NCI-H1105 (cell line): ENCODE data around the gene PLA2G4A.

Experiments used
- DNase-seq: peaks from one replicate; lab custom pipeline; 2025; lab: John Stamatoyannopoulos, UW

The PLA2G4A gene

DNA sequence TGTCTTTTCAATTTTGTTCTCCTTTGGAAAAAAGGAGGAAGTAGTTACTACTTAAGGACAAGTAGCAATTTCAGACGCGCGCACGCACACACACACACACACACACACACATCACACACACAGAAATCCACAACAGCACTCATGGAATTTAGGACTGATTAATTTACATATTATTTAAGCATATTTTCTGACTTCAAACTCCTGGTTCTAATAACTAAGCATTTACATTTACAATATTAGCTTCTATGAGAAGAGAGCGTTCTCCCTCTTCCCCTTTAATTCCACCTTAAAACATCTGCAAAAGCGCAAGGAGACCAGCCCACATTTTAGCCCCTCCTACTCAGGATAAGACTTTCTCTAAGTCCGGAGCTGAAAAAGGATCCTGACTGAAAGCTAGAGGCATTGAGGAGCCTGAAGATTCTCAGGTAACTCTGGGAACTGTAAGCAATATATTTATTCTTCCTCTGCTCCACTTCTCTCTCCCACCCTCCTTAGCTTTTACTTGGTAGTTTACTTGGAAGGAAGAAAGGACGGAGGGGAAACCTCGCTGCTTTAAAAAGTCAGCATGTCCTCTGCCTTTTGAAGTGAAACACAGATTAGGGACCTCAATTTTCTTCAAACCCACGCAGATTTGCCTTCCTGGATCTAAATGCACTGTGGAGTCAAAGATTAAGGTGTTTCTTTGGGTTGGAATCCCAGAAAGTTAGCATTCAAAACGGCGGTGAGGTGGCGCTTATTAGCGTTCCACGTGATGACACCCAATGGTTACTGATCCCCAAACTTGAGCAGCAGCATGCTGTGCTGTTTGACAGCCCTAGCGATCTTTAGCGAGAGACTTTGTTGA is at the start of gene PLA2G4A:
Gene PLA2G4A (plus strand): TSS at position 339 of the 844 bp plus-strand sequence. CDS start 25,406 bp downstream, outside the sequence.
- no peak for DNase-seq

GRCh38 chr1:186780076-186780475 is 48.7 kb upstream of the PLA2G4A start:
- DNase-seq: no peak

DNA sequence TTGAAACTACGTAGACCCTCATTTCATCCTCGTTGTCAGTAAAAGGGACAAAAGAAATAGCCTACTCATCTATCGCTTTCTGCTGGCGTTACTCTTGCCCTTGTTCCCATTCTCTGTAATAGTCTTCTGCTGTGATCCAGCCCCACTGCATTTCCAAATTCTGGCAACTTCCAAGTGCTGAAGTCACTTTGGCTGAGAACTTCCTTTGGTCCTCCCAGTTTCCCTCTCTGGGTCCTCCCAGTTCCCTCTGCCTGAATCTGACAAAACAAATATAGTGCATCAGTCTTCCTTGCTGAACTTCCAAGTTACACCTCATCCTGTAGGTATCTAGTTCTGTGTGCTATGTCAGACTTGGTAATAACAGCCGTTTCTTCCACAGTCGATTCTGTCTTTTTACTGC is 47.0 kb upstream of the PLA2G4A start:
- no peak for DNase-seq

GRCh38 chr1:186782791-186783190 is 46.0 kb upstream of the PLA2G4A start:
- DNase-seq: no peak

DNA sequence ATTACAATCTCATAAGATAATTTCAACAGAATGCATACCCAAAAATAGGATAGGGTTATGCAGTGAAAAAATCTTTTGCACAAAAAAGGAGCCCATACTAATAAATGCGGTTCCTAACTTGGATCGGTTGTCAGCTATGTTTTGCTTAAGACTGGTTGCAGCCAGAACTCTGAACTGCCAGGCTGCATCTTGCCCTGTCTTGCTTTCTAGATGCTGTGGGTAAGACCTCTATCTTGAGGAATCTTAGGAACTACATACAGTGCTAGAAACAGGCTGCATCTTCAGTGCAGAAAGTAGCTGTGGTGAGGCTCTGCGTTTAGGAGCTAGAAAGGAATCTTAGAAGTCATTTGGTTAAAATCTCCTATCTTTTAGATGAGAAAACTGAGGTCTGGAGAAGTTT is 45.6 kb upstream of the PLA2G4A start:
- no peak for DNase-seq

DNA sequence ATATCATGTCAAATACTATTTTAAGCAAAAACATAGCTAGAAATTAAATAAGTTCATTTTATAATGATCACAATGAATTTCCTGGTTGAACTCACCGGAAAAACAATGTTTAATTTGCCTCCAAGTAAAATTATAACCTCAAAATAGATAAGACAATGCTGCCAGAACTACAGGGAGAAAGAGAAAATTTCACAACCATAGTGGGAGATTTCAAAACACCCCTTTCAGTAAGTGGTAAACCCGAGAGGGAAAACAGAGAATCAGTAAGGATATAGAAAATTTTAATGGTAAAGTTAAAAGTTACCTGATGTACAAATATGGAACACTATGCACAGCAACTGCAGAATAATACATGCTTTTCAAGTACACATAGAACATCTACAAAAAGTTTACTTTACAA is 43.2 kb upstream of the PLA2G4A start:
- DNase-seq: no peak

GRCh38 chr1:186790101-186790500 is 38.6 kb upstream of the PLA2G4A start:
- no peak for DNase-seq

DNA sequence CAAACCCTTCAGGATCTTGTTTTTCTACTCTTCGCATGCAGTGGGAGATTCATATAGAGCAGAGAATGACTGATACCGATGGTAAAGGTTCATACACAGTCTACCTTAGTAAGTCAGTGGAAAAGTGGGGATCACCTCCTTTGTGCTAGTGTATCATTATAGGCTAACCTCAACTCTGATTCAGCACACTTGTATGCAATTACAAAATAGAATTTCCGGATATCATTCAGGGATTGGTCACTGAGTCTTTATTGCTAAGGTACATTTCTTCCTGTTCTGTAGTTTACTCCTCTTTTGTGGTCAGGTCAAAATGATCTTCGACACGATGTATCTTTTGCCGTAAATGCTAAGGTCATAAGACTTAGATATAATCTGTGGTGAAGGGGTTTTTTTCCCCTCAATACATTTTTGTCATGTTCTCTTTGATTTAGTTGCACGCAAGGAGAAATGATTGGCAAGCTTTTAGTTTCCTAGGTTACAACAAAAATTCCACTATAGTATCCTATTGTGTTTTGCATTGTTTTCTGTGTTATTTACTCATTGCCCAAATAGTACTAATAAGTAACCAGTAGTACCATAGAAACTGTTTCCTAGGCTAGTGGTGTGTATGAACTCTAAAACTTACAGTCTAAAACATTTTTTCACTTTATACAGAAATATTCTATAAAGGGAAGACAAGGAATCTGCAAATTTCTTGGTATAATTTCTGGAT is 35.7 kb upstream of the PLA2G4A start:
- DNase-seq: no peak

- DNase-seq: no peak
Measured at GRCh38 chr1:186793582-186793927, 35.2 kb upstream of the PLA2G4A start.

GRCh38 chr1:186798960-186799688 is 29.6 kb upstream of the PLA2G4A start:
- no peak for DNase-seq

GRCh38 chr1:186799689-186800054 is 29.1 kb upstream of the PLA2G4A start:
- no peak for DNase-seq

DNA sequence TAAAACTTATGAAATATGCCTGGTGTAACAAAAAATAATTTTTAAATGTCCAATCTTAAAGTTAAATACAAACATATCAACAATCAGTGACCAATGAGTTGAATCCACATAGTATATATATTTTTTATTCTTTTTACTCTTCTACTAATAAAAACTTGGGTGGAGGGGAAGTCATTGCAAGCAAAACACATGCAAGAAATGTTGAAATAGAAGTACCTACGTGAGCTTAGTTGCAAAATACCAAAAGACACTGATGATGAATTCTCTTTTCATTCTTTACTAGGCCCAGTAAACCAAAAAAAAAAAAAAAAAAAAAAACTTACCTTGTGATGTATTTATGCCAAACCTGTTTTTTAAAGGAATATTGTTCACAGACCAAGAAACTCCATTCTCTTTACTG is 26.4 kb upstream of the PLA2G4A start:
- no peak for DNase-seq

GRCh38 chr1:186804679-186805078 is 24.1 kb upstream of the PLA2G4A start:
- DNase-seq: no peak

- DNase-seq: no peak
Measured at GRCh38 chr1:186806477-186806876, 22.3 kb upstream of the PLA2G4A start.

DNA sequence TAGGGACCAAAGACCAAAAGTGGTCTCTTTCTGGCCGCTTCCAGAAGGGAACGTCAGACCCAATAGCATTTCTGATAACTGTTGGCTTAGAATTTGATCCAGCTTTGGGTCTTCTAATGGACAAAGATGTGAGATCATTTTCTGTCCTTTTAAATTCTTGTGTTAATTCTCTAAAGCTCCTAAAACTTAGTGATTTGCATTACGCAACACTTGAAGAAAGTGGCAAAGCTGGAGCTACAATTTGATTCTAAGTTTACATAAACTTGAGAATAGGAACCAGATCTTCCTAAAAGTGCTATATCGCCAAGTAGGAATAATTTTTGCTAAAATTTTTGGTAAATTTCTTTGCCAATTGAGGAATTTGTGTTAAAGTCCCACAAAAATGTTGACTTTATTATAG is 21.6 kb upstream of the PLA2G4A start:
- DNase-seq: no peak

- DNase-seq: no peak
Measured at GRCh38 chr1:186811892-186812291, 16.9 kb upstream of the PLA2G4A start.

DNA sequence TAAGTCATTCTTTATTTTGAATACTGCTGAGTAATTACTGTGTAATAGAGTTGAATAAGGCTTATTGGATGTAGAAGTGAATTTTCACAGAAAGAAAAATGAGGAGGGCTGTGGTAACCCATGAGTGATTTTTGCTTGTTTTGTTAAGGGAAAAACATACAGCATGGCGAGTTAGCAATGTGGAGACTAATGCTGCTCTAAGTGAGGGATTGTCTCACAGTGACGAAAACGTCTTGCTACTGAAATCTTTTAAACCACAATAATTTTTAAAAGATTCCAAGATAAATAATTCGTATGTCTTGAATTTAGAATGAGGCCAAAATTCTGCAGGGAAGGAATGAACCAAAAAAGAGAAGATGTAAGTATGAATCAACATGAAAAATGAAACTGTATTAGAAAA is 16.2 kb upstream of the PLA2G4A start:
- DNase-seq: no peak

- no peak for DNase-seq
Measured at GRCh38 chr1:186813420-186813819, 15.3 kb upstream of the PLA2G4A start.

GRCh38 chr1:186819126-186819525 is 9.6 kb upstream of the PLA2G4A start:
- DNase-seq: no peak

DNA sequence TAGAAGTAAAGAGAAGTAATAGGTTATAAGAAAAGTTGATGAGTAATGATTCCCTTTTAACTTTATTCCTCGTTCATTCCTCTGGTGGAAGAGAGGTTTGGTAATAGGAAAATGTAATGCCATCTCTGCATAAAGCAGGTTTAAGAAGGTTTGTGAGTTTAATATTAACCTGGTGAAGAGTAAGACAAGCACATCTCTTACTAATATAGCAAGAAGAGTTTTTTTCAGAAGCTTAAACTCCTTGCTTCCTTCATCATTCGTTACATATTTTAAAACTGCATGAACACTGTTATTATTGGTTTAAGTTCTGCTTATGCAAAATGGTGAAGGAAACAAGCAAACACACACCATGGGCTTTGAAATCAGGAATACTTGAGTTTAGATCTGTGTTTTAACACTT is 9.2 kb upstream of the PLA2G4A start:
- DNase-seq: no peak

- no peak for DNase-seq
Measured at GRCh38 chr1:186829686-186830587, 1.2 kb downstream of the PLA2G4A start.

DNA sequence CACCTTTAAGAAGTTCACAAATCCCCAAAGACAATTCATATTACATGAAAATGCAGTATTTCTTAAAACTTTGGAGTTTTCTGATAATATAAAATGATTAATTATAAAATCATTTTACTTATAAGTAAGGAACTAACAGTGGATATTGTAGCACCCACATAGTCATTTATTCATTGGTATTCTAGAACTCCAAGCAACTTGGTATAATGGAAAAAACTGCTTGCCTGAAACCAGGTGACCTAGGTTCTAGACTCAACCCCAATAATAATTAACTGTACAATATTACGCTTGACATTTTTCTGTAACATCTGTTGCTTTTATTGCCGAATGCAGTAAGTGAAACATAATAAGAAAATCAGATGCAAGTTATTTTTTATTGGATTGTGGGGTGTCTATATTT is 2.4 kb downstream of the PLA2G4A start:
- DNase-seq: no peak
